ENCODE results near the gene RAB39B. TPM values are rescaled to one million over a fixed set of nuclear protein-coding genes. Genes with fewer than 3 reads are reported as not detected.
A peak's percentile ranks its signal among the peaks of the same experiment; 100 is the strongest.
"Not testable (repeated sequence)": the region's sequence is repeated elsewhere in the genome, so short reads cannot be mapped to it uniquely, and the experiment has no call there.

The RAB39B gene
- total RNA-seq, 1 experiment from 2014 or later, result 0.04 TPM

- H3K4me3 ChIP-seq (ENCODE audit: low read length), result no peak overlapping the region
- BruUV-seq (replicated peaks), result no TSS peak
- ATAC-seq (peak; percentile 98), DNase-seq (peak; percentile 79)
- H3K9ac ChIP-seq (ENCODE audit: low read length), result no peak overlapping the region
- TF ChIP-seq CTCF (conservative IDR thresholded peaks at IDR 0.05; ENCODE audit: low read depth, low read length), result no peak
- TF ChIP-seq EZH2 (IDR thresholded peaks at IDR 0.05; ENCODE audit: low read length, unreplicated experiment), result no peak
- TF ChIP-seq EZH2phosphoT487 (IDR thresholded peaks at IDR 0.05; ENCODE audit: borderline replicate concordance, low read length), result no peak
- H3K27me3 ChIP-seq (ENCODE audit: low read length), result no peaks in the 10 kb centered on the region
- no peaks in the 10 kb centered on the region for H3K9me3 ChIP-seq (ENCODE audit: low read length)
- CTCF ChIA-PET, result interaction anchor here (1.1 kb wide), 1 partner anchor 19 kb away, joined by 5 read pairs; no protein-coding TSS in a partner anchor
- H3K4me2 ChIP-seq (ENCODE audit: low read length), result no peak overlapping the region
- POLR2A ChIA-PET (ENCODE audit: unreplicated experiment), result interaction anchor here (0.7 kb wide), 1 partner anchor 40 kb away, joined by 3 read pairs; no protein-coding TSS in a partner anchor
- H3K79me2 ChIP-seq (ENCODE audit: low read length), result 0 out of 2 replicates have a peak, but pooled peaks cover 8% of the 10 kb centered on the region
- H3K4me1 ChIP-seq (ENCODE audit: insufficient read depth, low read length), result peaks cover 18% of the 10 kb centered on the region
- H4K20me1 ChIP-seq (ENCODE audit: low read length), result peaks cover 11% of the 10 kb centered on the region; the same call in 1 of the 2 replicates
- intact Hi-C loops (cut with micrococcal nuclease), result no loop called here
- no peak overlapping the region for H3K27ac ChIP-seq (ENCODE audit: low read length)
- no peaks in the 10 kb centered on the region for H3F3A ChIP-seq (ENCODE audit: low read length, unreplicated experiment)
- H3K9me2 ChIP-seq (replicated peaks; ENCODE audit: low read length), result no peaks in the 10 kb centered on the region
- H2AFZ ChIP-seq (ENCODE audit: low read length), result no peak overlapping the region
- H3K36me3 ChIP-seq (ENCODE audit: low read depth, low read length), result peaks cover 37% of the 10 kb centered on the region
These were observed 28.4 kb downstream of the RAB39B start for GRCh38 chrX:155235891-155236290.

- no peak overlapping the region for H2AFZ ChIP-seq (ENCODE audit: low read length)
- no peak overlapping the region for H3K27ac ChIP-seq (ENCODE audit: low read length)
- intact Hi-C loops (cut with micrococcal nuclease), result no loop called here
- H3K4me2 ChIP-seq (ENCODE audit: low read length), result no peak overlapping the region
- peaks cover 41% of the 10 kb centered on the region for H3K36me3 ChIP-seq (ENCODE audit: low read depth, low read length)
- no peaks in the 10 kb centered on the region for H3K9me3 ChIP-seq (ENCODE audit: low read length)
- BruUV-seq (replicated peaks), result no TSS peak
- H4K20me1 ChIP-seq (ENCODE audit: low read length), result peaks cover 15% of the 10 kb centered on the region; the same call in 1 of the 2 replicates
- H3K4me3 ChIP-seq (ENCODE audit: low read length), result no peak overlapping the region
- ATAC-seq, result no peak
- H3K79me2 ChIP-seq (ENCODE audit: low read length), result peaks cover 11% of the 10 kb centered on the region
- H3K9me2 ChIP-seq (replicated peaks; ENCODE audit: low read length), result no peaks in the 10 kb centered on the region
- no peak overlapping the region for H3K9ac ChIP-seq (ENCODE audit: low read length)
- DNase-seq, result no peak
- no peaks in the 10 kb centered on the region for H3K27me3 ChIP-seq (ENCODE audit: low read length)
- CTCF ChIA-PET, result no interaction called here
- peaks cover 15% of the 10 kb centered on the region for H3K4me1 ChIP-seq (ENCODE audit: insufficient read depth, low read length)
- no peak for TF ChIP-seq EZH2 (IDR thresholded peaks at IDR 0.05; ENCODE audit: low read length, unreplicated experiment)
- no peak for TF ChIP-seq EZH2phosphoT487 (IDR thresholded peaks at IDR 0.05; ENCODE audit: borderline replicate concordance, low read length)
- TF ChIP-seq CTCF (conservative IDR thresholded peaks at IDR 0.05; ENCODE audit: low read depth, low read length), result no peak
- POLR2A ChIA-PET (ENCODE audit: unreplicated experiment), result no interaction called here
- H3F3A ChIP-seq (ENCODE audit: low read length, unreplicated experiment), result no peaks in the 10 kb centered on the region
These were observed 33.1 kb downstream of the RAB39B start for GRCh38 chrX:155231163-155231562.

GRCh38 chrX:155225774-155226173 is 38.5 kb downstream of the RAB39B start:
- ChIA-PET CTCF (no interaction called here), POLR2A (ENCODE audit: unreplicated experiment) (no interaction called here)
- BruUV-seq (replicated peaks), result no TSS peak
- DNase-seq (no peak), ATAC-seq (no peak)
- Histone ChIP-seq H3K36me3 (ENCODE audit: low read depth, low read length) (peaks cover 44% of the 10 kb centered on the region), H3K27ac (ENCODE audit: low read length) (no peak overlapping the region), H3K4me3 (ENCODE audit: low read length) (no peak overlapping the region), H3K9me3 (ENCODE audit: low read length) (no peaks in the 10 kb centered on the region), H3K4me2 (ENCODE audit: low read length) (no peak overlapping the region), H3K79me2 (ENCODE audit: low read length) (peaks cover 13% of the 10 kb centered on the region), H2AFZ (ENCODE audit: low read length) (no peak overlapping the region), H3F3A (ENCODE audit: low read length, unreplicated experiment) (no peaks in the 10 kb centered on the region), H3K27me3 (ENCODE audit: low read length) (no peaks in the 10 kb centered on the region), H3K9ac (ENCODE audit: low read length) (no peak overlapping the region), H3K9me2 (replicated peaks; ENCODE audit: low read length) (no peaks in the 10 kb centered on the region), H3K4me1 (ENCODE audit: insufficient read depth, low read length) (no peaks in the 10 kb centered on the region), H4K20me1 (ENCODE audit: low read length) (0 out of 2 replicates have a peak, but pooled peaks cover 4% of the 10 kb centered on the region)
- intact Hi-C loops (cut with micrococcal nuclease), result no loop called here
- TF ChIP-seq CTCF (conservative IDR thresholded peaks at IDR 0.05; ENCODE audit: low read depth, low read length), result no peak
- no peak for TF ChIP-seq EZH2 (IDR thresholded peaks at IDR 0.05; ENCODE audit: low read length, unreplicated experiment)
- TF ChIP-seq EZH2phosphoT487 (IDR thresholded peaks at IDR 0.05; ENCODE audit: borderline replicate concordance, low read length), result no peak

- H4K20me1 ChIP-seq (ENCODE audit: low read length); DNase-seq; CTCF ChIA-PET; H3K9me2 ChIP-seq (replicated peaks; ENCODE audit: low read length); H3K4me1 ChIP-seq (ENCODE audit: insufficient read depth, low read length); H3K4me2 ChIP-seq (ENCODE audit: low read length); H2AFZ ChIP-seq (ENCODE audit: low read length); POLR2A ChIA-PET (ENCODE audit: unreplicated experiment); intact Hi-C loops (cut with micrococcal nuclease); H3K9ac ChIP-seq (ENCODE audit: low read length); H3K4me3 ChIP-seq (ENCODE audit: low read length); H3F3A ChIP-seq (ENCODE audit: low read length, unreplicated experiment); H3K27ac ChIP-seq (ENCODE audit: low read length); H3K27me3 ChIP-seq (ENCODE audit: low read length); H3K9me3 ChIP-seq (ENCODE audit: low read length); ATAC-seq; BruUV-seq (replicated peaks): not testable (repeated sequence)
- peaks cover 27% of the 10 kb centered on the region for H3K79me2 ChIP-seq (ENCODE audit: low read length)
- H3K36me3 ChIP-seq (ENCODE audit: low read depth, low read length), result peaks cover 32% of the 10 kb centered on the region
These were observed 40.5 kb downstream of the RAB39B start for GRCh38 chrX:155223746-155224145.

Data from PC-3 (cell line).